ENCODE results near the gene HMCN1.
"Not testable (repeated sequence)": the region's sequence is repeated elsewhere in the genome, so short reads cannot be mapped to it uniquely, and the experiment has no call there.

The HMCN1 gene

GRCh38 chr1:185774394-185774793 lies 40.2 kb downstream of the HMCN1 start:
- no peak overlapping the region for H3K4me3 ChIP-seq (ENCODE audit: low read depth, low read length)
- H3K27me3 ChIP-seq = no peaks in the 10 kb centered on the region
- no peaks in the 10 kb centered on the region for H3K4me1 ChIP-seq
- no peaks in the 10 kb centered on the region for H3K36me3 ChIP-seq
- H3K9me3 ChIP-seq = no peaks in the 10 kb centered on the region
- TF ChIP-seq, protein P1, sequence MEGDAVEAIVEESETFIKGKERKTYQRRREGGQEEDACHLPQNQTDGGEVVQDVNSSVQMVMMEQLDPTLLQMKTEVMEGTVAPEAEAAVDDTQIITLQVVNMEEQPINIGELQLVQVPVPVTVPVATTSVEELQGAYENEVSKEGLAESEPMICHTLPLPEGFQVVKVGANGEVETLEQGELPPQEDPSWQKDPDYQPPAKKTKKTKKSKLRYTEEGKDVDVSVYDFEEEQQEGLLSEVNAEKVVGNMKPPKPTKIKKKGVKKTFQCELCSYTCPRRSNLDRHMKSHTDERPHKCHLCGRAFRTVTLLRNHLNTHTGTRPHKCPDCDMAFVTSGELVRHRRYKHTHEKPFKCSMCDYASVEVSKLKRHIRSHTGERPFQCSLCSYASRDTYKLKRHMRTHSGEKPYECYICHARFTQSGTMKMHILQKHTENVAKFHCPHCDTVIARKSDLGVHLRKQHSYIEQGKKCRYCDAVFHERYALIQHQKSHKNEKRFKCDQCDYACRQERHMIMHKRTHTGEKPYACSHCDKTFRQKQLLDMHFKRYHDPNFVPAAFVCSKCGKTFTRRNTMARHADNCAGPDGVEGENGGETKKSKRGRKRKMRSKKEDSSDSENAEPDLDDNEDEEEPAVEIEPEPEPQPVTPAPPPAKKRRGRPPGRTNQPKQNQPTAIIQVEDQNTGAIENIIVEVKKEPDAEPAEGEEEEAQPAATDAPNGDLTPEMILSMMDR (IDR thresholded peaks at IDR 0.05; ENCODE audit: low read depth, low read length) = no peak
- DNase-seq = no peak

GRCh38 chr1:185775501-185775900 lies 41.3 kb downstream of the HMCN1 start:
- no peak for DNase-seq
- Histone ChIP-seq H3K4me3 (ENCODE audit: low read depth, low read length) (no peak overlapping the region), H3K4me1 (no peaks in the 10 kb centered on the region), H3K36me3 (no peaks in the 10 kb centered on the region), H3K27me3 (no peaks in the 10 kb centered on the region), H3K9me3 (no peaks in the 10 kb centered on the region)
- TF ChIP-seq, protein P1 (IDR thresholded peaks at IDR 0.05; ENCODE audit: low read depth, low read length) = no peak

DNA sequence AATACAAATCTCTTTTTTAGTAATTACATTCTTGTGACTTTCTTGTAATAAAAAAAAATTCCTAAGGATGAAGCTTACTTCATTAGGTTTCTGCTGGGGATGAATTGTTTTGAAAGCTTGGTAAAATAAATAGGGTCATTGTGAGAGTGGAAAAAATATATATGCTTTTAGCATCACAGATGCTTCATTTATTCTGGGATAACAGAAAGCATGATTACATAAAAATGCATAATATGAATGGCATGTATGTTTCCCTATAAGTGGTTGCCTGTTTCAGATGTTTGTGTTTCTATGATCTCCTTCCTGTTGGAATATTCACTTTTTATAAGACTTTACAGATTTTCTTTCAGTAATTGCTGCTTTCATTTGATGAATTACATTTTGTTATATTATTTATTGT lies 42.3 kb downstream of the HMCN1 start:
- Histone ChIP-seq H3K4me1 (no peaks in the 10 kb centered on the region), H3K9me3 (no peaks in the 10 kb centered on the region), H3K27me3 (no peaks in the 10 kb centered on the region), H3K36me3 (no peaks in the 10 kb centered on the region), H3K4me3 (ENCODE audit: low read depth, low read length) (no peak overlapping the region)
- DNase-seq = no peak
- TF ChIP-seq, protein P1 (IDR thresholded peaks at IDR 0.05; ENCODE audit: low read depth, low read length) = no peak

- not testable (repeated sequence) for H3K27me3 ChIP-seq; H3K4me1 ChIP-seq; H3K4me3 ChIP-seq (ENCODE audit: low read depth, low read length); H3K9me3 ChIP-seq; H3K36me3 ChIP-seq
- peak; percentile 5 for DNase-seq
Measured at GRCh38 chr1:185783860-185784259, 49.7 kb downstream of the HMCN1 start.

DNA sequence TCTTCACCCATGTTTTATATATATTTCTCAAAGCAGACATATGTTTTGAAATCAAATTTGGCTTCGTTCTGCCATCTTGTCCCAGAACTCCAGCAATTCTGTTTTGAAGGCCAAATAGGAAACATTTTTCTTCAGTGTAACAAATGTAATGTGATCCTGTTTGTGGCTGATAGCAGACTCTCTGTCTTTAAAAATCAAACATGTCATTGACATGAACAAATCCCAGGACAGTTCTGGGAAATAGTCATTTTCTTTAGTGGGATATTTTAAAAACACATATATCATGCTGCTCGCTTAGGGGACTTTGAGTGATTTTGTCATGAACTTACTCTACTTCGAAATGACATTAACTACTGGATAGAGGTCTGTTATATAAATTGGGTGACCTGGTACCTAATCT lies 51.4 kb downstream of the HMCN1 start:
- DNase-seq = no peak
- H3K27me3 ChIP-seq = no peaks in the 10 kb centered on the region
- H3K9me3 ChIP-seq = no peaks in the 10 kb centered on the region
- no peak overlapping the region for H3K4me3 ChIP-seq (ENCODE audit: low read depth, low read length)
- H3K4me1 ChIP-seq = no peaks in the 10 kb centered on the region
- H3K36me3 ChIP-seq = no peaks in the 10 kb centered on the region
- TF ChIP-seq, protein P1 (IDR thresholded peaks at IDR 0.05; ENCODE audit: low read depth, low read length) = no peak

DNA sequence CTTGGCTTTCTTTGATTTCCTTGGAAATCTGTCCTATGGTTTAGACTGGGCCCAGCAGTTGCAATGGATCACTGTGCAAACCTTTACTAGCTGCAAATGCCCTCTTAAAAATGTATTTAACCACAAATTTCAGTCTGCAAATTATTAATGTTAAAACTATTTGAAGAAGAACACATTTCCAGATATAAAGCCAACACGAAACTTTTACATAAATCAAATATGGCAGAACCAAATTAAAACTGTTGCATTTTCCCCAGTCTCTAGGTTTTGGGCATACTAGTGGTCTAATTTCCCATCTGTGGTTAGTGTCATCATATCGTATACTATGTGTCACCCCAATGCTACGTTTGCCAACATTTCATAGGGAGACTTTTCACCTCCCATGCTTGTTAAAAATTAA lies 52.3 kb downstream of the HMCN1 start:
- DNase-seq = no peak
- H3K27me3 ChIP-seq = no peaks in the 10 kb centered on the region
- no peaks in the 10 kb centered on the region for H3K9me3 ChIP-seq
- TF ChIP-seq, protein P1 (IDR thresholded peaks at IDR 0.05; ENCODE audit: low read depth, low read length) = no peak
- H3K36me3 ChIP-seq = no peaks in the 10 kb centered on the region
- no peaks in the 10 kb centered on the region for H3K4me1 ChIP-seq
- no peak overlapping the region for H3K4me3 ChIP-seq (ENCODE audit: low read depth, low read length)

DNA sequence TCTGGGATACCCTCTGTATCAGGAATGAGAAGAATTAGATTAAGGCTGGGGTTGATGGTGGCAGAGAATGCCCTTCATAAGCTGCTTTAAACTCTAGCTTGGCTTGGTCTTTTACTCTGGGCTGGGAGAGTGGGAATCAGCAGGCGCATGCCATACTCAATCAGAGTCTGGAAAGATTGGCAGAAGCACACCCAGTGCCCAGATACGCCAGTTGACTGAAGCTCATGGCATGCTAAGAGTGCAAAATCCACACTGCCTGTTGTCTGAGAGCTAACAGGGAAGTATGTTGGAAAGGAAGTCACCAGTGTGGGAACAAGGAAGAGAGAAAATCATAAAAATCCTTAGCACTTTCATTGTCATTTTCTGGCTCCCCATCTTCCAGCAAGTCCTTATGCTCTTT lies 53.0 kb downstream of the HMCN1 start:
- Histone ChIP-seq H3K4me1 (no peaks in the 10 kb centered on the region), H3K9me3 (no peaks in the 10 kb centered on the region), H3K27me3 (no peaks in the 10 kb centered on the region), H3K4me3 (ENCODE audit: low read depth, low read length) (no peak overlapping the region), H3K36me3 (no peaks in the 10 kb centered on the region)
- TF ChIP-seq, protein P1 (IDR thresholded peaks at IDR 0.05; ENCODE audit: low read depth, low read length) = no peak
- no peak for DNase-seq

All from BE2C (cell line).